HuH-7.5 (cell line): ENCODE data around the gene DHRS1.
A peak's percentile ranks its signal among the peaks of the same experiment; 100 is the strongest.

Source experiments
- DNase-seq: peaks from one replicate; pipeline ENCODE4 v3.0.0; 2011; ENCODE audit warnings: low spot score

The DHRS1 gene

GRCh38 chr14:24282736-24283135 lies 16.8 kb downstream of the DHRS1 start:
- no peak for DNase-seq

- no peak for DNase-seq
Observed at GRCh38 chr14:24281636-24282035, 17.9 kb downstream of the DHRS1 start.

GRCh38 chr14:24280797-24281460 lies 18.7 kb downstream of the DHRS1 start:
- no peak for DNase-seq

GRCh38 chr14:24279301-24280186 lies 20.0 kb downstream of the DHRS1 start:
- DNase-seq, result no peak

- DNase-seq, result no peak
Observed at GRCh38 chr14:24278424-24278823, 21.2 kb downstream of the DHRS1 start.

GRCh38 chr14:24277606-24278321 lies 21.8 kb downstream of the DHRS1 start:
- no peak for DNase-seq

GRCh38 chr14:24277071-24277470 lies 22.5 kb downstream of the DHRS1 start:
- no peak for DNase-seq

GRCh38 chr14:24274101-24274543 lies 25.5 kb downstream of the DHRS1 start:
- DNase-seq, result no peak

GRCh38 chr14:24273422-24273998 lies 26.1 kb downstream of the DHRS1 start:
- DNase-seq, result no peak

- no peak for DNase-seq
Observed at GRCh38 chr14:24272467-24272866, 27.1 kb downstream of the DHRS1 start.

GRCh38 chr14:24271834-24272263 lies 27.7 kb downstream of the DHRS1 start:
- no peak for DNase-seq

- peak; percentile 96 for DNase-seq
Observed at GRCh38 chr14:24271134-24271833, 28.3 kb downstream of the DHRS1 start, which contains the start of gene RABGGTA. RABGGTA (minus strand) TSS chr14:24271597; CDS start chr14:24271115, 482 bp downstream.

- DNase-seq, result no peak
Observed at GRCh38 chr14:24270537-24271133, 28.9 kb downstream of the DHRS1 start.

GRCh38 chr14:24269910-24270536 lies 29.6 kb downstream of the DHRS1 start:
- DNase-seq, result no peak

- no peak for DNase-seq
Observed at GRCh38 chr14:24269368-24269767, 30.2 kb downstream of the DHRS1 start.

- no peak for DNase-seq
Observed at GRCh38 chr14:24268225-24268624, 31.4 kb downstream of the DHRS1 start.

- DNase-seq, result no peak
Observed at GRCh38 chr14:24267516-24267915, 32.1 kb downstream of the DHRS1 start.

- DNase-seq, result no peak
Observed at GRCh38 chr14:24266344-24267244, 33.0 kb downstream of the DHRS1 start.

GRCh38 chr14:24264298-24264697 lies 35.3 kb downstream of the DHRS1 start:
- no peak for DNase-seq

GRCh38 chr14:24263848-24264247 lies 35.7 kb downstream of the DHRS1 start:
- no peak for DNase-seq
